Stimulated activated CD8-positive, alpha-beta memory T cell treated with anti-CD3 and anti-CD28 coated beads, Interleukin-15, amount 100 ng/mL, for 4 hours (primary cell): ENCODE results near the gene CZIB.

Experiments
- DNase-seq, 2 donors: peaks; one replicate each; pipeline ENCODE4 v3.0.0-alpha.2; 2020; ENCODE audit warnings: low read depth in 2 of 2

Gene CZIB

GRCh38 chr1:53220171-53220961 is at the start of gene CZIB:
TSS of gene CZIB (minus strand) at chr1:53220634. CDS start at chr1:53220575, 59 bp downstream.
- peak; percentile 86 to 88 for DNase-seq

- DNase-seq, result no peak
Measured at GRCh38 chr1:53270107-53270506, 49.7 kb upstream of the CZIB start.

GRCh38 chr1:53267761-53268160 is 47.3 kb upstream of the CZIB start:
- DNase-seq, result no peak

- no peak for DNase-seq
Measured at GRCh38 chr1:53266038-53266437, 45.6 kb upstream of the CZIB start.

GRCh38 chr1:53265581-53265980 is 45.1 kb upstream of the CZIB start:
- no peak for DNase-seq

GRCh38 chr1:53264048-53264447 is 43.6 kb upstream of the CZIB start:
- DNase-seq, result no peak

GRCh38 chr1:53262000-53262399 is 41.6 kb upstream of the CZIB start:
- no peak for DNase-seq

GRCh38 chr1:53260631-53261247 is 40.3 kb upstream of the CZIB start:
- DNase-seq, result no peak

GRCh38 chr1:53259932-53260331 is 39.5 kb upstream of the CZIB start:
- DNase-seq, result no peak

- no peak for DNase-seq
Measured at GRCh38 chr1:53258216-53258615, 37.8 kb upstream of the CZIB start.

GRCh38 chr1:53257454-53258081 is 37.1 kb upstream of the CZIB start:
- DNase-seq, result no peak

- no peak for DNase-seq
Measured at GRCh38 chr1:53256511-53257453, 36.3 kb upstream of the CZIB start.

- no peak for DNase-seq
Measured at GRCh38 chr1:53255031-53255430, 34.6 kb upstream of the CZIB start.

GRCh38 chr1:53254011-53254640 is 33.7 kb upstream of the CZIB start:
- DNase-seq, result no peak

GRCh38 chr1:53250325-53250724 is 29.9 kb upstream of the CZIB start:
- no peak for DNase-seq

GRCh38 chr1:53249706-53250105 is 29.3 kb upstream of the CZIB start:
- DNase-seq, result no peak

- no peak for DNase-seq
Measured at GRCh38 chr1:53246261-53247134, 26.1 kb upstream of the CZIB start.

GRCh38 chr1:53244141-53244540 is 23.7 kb upstream of the CZIB start:
- no peak for DNase-seq

GRCh38 chr1:53242381-53242780 is 21.9 kb upstream of the CZIB start:
- DNase-seq, result no peak

- DNase-seq, result no peak
Measured at GRCh38 chr1:53241828-53242227, 21.4 kb upstream of the CZIB start.
